Epithelial cell of proximal tubule (primary cell): ENCODE results near the gene DPYD. TPM values are rescaled to one million over a fixed set of nuclear protein-coding genes. Genes with fewer than 3 reads are reported as not detected.

Source experiments
- DNase-seq: peaks from one replicate; pipeline ENCODE4 v3.0.0-alpha.2; 2011; ENCODE audit warnings: low read depth
- H3K4me3 ChIP-seq: 2 replicates; pipeline ENCODE4 v1.5.1; 2011; ENCODE audit warnings: low read depth, mild to moderate bottlenecking, low read length
- total RNA-seq: library from RNA; depleted of rRNA; stranded (reverse); fragments of >200 nt; gene quantifications from 2 replicates; pipeline ENCODE4 v1.2.3, GENCODE V29; 2015
- TF ChIP-seq, protein P1 (sequence below): conservative IDR thresholded peaks from 2 replicates; pipeline ENCODE4 v1.5.1; 2012; ENCODE audit warnings: low read depth, mild to moderate bottlenecking, low read length

Gene DPYD
- total RNA-seq, 1 donor from 2014 or later: 5.1 TPM

DNA sequence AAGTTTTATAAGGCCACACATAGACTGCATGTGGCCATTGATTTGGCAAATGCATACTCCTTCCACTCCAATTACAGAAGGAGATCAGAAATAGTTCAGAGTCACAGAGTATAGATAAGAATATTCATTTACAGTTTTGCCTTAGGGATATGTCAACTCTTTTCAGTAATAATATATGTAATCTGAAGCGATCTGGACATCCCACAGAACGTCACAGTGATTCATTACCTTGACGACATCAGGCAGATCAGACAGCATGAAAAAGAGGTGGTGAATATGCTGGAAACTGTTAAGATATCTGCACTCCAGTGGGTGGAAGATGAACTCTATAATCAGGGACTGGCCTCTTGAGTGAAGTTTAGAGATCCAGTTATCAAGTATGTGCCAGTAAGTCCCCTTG is 240.4 kb downstream of the DPYD start:
- DNase-seq: no peak
- H3K4me3 ChIP-seq: no peak overlapping the region
- TF ChIP-seq, protein P1, sequence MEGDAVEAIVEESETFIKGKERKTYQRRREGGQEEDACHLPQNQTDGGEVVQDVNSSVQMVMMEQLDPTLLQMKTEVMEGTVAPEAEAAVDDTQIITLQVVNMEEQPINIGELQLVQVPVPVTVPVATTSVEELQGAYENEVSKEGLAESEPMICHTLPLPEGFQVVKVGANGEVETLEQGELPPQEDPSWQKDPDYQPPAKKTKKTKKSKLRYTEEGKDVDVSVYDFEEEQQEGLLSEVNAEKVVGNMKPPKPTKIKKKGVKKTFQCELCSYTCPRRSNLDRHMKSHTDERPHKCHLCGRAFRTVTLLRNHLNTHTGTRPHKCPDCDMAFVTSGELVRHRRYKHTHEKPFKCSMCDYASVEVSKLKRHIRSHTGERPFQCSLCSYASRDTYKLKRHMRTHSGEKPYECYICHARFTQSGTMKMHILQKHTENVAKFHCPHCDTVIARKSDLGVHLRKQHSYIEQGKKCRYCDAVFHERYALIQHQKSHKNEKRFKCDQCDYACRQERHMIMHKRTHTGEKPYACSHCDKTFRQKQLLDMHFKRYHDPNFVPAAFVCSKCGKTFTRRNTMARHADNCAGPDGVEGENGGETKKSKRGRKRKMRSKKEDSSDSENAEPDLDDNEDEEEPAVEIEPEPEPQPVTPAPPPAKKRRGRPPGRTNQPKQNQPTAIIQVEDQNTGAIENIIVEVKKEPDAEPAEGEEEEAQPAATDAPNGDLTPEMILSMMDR: no peak

DNA sequence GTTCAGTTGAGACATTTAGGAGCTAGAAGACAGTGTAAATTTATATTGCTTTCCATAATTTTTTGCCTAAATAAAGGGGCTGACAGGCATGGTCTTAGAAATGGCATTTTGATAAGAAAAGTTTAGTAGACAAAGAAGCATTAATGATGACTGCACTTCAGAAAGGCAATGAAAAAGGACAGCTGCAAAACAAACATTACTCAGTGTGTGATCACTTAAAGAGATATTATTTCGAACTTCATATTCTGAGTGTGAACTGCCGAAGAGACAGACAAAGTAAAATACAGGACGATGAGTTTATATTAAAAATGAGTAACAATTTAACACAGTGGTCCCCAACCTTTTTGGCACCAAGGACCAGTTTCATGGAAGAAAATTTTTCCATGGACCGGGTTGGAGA is 243.1 kb downstream of the DPYD start:
- no peak overlapping the region for H3K4me3 ChIP-seq
- no peak for DNase-seq
- TF ChIP-seq, protein P1: no peak

DNA sequence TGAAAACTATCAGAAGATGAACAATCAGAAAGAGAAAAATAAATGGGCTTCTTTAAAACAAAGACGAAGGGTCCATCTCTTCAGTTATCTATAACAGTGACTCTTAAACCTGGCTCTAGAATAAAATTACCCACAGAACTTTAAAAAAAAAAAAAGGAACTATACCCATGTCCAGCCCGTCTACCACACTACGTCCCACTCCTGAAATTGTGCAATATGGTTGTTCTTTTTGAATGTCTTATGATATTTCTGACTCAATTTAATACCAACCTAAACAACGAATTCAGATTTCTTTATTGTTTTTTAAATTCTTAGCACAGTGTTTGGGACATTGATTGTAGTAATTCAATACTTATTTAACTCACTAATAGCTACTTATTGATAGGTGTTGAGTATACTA is 246.3 kb downstream of the DPYD start:
- TF ChIP-seq, protein P1: no peak
- no peak for DNase-seq
- no peak overlapping the region for H3K4me3 ChIP-seq

DNA sequence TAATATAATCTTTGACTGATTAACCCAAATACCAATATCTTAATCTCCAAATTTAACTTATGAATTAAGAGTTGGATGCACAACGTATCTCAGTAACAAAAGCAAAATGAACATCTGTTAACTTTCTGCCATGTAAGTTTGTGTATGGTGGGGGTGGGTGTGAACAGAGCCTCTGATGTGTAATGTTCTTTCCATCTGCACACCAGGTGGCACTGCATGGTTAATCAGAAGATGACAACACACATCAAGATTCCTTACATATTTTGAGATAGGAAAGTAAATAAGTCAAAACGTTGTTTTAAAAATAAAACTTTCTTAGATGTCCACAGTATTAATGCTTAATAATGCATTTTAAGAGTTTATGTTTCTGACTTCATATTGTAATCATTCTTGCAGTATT is 251.9 kb downstream of the DPYD start:
- TF ChIP-seq, protein P1: peak; percentile 50
- DNase-seq: peak; percentile 2
- no peak overlapping the region for H3K4me3 ChIP-seq

DNA sequence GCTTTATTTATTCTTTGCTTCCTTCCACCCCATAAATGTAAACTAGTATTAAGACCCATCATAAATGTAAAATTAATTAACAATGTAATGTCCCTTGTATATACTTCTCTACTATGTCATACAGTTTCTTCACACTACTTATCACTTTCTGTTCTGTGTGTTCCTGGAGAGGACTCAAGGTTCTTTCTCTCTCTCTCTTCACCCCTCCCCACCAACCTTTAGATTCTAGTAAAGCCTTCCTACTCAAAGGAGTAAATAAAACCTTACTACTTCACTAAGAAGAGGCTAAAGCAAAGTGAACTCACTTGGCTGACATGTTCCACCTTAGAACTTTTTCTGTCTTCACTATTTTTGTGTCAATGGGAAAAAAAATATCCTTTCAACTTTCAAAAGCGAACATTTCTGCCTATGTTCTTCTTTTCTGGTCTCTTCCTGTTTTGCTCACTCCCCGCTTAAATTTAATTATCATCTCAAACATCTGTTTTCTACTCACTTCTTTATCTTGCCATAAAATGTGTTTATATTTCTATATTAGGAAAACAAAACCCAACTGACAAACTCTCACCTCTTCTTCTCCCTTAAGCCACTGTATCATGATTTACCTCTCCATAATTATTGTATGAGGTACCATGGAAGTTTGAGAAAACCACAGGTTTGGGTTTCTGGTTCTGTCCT is 260.3 kb downstream of the DPYD start:
- TF ChIP-seq, protein P1: no peak
- DNase-seq: no peak
- H3K4me3 ChIP-seq: no peak overlapping the region

DNA sequence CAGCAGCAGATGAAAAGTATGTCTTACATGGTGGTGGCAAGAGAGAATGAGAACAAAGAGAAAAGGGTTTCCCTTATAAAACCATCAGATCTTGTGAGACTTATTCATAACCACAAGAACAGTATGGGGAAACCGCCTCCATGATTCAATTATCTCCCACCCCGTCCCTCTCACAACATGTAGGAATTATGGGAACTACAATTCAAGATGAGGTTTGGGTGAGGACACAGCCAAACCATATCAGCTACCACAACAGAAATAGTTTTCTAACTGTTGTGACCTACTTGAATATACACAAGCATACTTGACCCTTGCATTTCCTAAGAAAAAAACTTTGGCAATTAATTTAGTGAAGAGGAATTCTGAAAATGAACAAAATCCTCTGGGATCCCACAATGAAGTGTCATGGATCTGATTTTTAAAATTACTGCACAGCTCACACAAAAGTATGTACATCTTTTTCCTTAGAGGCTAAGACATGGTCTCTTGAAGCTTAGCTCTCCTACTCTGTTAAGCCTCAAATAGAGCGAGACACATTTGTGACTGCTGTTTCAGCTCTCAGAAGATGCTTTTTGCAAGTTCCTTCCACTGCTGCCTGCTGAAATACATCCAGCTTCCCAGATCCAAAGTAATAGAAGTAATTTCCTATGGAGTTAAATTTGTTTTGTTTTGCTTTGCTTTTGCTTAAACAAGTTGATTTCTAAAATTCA is 265.8 kb downstream of the DPYD start:
- TF ChIP-seq, protein P1: no peak
- DNase-seq: no peak
- no peak overlapping the region for H3K4me3 ChIP-seq

DNA sequence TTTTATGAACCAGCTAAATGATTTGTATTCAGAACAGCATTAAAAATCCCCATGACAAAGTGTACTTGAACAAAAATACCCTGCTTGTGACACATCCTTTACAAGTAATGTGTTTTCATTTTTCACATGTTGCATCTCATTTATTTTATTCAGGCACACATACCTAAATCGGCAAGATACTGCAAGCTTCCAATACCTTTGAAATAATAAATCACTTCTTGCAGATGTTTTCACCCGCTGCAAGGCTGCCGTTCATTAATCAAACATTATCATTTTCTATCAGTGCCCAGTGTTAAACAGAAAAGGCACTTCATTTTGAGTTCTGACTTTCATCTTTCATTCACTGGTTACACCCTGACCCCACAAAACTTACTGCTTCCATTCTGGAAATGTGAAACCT is 269.6 kb downstream of the DPYD start:
- no peak for DNase-seq
- H3K4me3 ChIP-seq: no peak overlapping the region
- TF ChIP-seq, protein P1: no peak
